ENCODE results near the gene CDV3.
"Not testable (repeated sequence)": the region's sequence is repeated elsewhere in the genome, so short reads cannot be mapped to it uniquely, and the experiment has no call there.

Gene CDV3

DNA sequence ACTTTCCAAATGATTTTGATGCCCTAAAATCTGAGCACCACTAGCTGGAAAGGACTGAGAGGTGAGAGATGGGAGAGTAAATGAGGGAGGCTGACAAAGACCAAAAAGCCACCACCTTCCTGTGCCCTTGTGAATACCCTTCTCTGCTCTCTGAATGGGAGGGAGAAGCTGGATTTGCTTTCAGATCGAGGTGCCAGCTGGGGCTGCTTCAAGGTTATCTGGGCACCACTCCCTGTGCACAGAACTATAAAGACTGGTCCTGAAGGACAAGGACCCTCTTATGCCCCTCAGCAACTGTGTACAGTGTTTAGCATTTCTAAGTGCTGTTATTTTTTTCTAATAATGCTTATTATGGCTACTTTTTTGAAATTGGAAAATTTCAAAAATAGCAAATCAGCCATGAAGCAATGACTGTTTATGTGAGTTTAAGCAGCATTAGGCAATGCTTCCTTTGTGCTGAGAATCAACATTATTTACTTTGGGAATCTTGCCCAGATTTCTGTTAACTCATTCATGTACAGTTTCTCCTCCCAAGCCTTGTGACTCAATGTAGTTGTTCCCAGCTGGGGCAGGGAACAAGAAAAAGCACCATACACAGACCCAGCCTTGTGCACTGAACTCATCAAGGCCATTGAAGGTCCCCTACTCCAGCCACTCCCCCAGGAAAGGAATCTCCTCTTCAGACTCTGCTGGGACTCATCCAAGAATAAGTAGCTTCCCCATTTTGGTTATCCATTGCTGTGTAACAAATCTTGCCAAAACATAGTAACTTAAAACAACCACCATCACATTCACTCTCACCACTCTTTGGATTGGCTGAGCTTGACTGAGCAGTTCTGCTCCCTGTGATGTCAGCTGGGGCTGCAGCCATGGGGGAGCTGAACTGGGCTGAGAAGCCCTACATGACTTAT is 37.3 kb upstream of the CDV3 start:
- no peak for DNase-seq (ENCODE audit: insufficient read length, low spot score)
- TF ChIP-seq, protein P1, sequence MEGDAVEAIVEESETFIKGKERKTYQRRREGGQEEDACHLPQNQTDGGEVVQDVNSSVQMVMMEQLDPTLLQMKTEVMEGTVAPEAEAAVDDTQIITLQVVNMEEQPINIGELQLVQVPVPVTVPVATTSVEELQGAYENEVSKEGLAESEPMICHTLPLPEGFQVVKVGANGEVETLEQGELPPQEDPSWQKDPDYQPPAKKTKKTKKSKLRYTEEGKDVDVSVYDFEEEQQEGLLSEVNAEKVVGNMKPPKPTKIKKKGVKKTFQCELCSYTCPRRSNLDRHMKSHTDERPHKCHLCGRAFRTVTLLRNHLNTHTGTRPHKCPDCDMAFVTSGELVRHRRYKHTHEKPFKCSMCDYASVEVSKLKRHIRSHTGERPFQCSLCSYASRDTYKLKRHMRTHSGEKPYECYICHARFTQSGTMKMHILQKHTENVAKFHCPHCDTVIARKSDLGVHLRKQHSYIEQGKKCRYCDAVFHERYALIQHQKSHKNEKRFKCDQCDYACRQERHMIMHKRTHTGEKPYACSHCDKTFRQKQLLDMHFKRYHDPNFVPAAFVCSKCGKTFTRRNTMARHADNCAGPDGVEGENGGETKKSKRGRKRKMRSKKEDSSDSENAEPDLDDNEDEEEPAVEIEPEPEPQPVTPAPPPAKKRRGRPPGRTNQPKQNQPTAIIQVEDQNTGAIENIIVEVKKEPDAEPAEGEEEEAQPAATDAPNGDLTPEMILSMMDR (IDR thresholded peaks at IDR 0.05; ENCODE audit: insufficient read depth, missing control alignments): no peak
- FAIRE-seq: no peak

DNA sequence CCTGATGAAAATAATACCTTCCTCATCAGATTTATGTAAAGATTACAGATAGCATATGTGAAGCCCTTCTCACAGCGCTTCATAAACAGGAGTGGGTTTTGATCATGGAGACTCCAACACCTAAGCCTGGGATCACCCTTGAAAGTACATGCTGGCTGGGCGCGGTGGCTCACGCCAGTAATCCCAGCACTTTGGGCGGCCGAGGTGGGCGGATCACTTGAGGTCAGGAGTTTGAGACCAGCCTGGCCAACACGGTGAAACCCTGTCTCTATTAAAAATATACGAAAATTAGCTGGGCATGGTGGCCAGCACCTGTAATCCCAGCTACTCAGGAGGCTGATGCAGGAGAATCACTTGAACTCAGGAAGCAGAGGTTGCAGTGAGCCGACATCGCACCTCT is 36.4 kb upstream of the CDV3 start:
- not testable (repeated sequence) for FAIRE-seq; DNase-seq (ENCODE audit: insufficient read length, low spot score)

DNA sequence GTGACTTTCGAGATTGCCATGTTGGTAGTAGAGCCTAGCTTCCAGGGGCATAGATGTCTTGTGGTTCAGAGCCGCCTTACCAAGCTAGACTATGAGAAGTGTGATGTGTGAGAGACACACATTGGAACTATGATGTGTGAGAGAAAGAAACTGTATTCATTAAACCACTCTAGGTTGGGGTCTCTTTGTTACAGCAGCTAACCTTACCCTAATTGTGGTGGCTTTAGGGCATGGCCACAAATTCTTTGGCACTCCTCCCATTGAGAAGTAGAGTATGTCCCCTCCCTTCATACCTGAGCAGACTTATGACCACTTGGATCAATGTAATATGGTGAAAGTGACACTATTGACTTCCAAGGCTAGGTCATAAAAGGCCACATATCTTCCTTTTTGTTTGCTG is 35.3 kb upstream of the CDV3 start:
- FAIRE-seq (no peak), DNase-seq (ENCODE audit: insufficient read length, low spot score) (no peak)
- TF ChIP-seq, protein P1 (IDR thresholded peaks at IDR 0.05; ENCODE audit: insufficient read depth, missing control alignments): no peak

DNA sequence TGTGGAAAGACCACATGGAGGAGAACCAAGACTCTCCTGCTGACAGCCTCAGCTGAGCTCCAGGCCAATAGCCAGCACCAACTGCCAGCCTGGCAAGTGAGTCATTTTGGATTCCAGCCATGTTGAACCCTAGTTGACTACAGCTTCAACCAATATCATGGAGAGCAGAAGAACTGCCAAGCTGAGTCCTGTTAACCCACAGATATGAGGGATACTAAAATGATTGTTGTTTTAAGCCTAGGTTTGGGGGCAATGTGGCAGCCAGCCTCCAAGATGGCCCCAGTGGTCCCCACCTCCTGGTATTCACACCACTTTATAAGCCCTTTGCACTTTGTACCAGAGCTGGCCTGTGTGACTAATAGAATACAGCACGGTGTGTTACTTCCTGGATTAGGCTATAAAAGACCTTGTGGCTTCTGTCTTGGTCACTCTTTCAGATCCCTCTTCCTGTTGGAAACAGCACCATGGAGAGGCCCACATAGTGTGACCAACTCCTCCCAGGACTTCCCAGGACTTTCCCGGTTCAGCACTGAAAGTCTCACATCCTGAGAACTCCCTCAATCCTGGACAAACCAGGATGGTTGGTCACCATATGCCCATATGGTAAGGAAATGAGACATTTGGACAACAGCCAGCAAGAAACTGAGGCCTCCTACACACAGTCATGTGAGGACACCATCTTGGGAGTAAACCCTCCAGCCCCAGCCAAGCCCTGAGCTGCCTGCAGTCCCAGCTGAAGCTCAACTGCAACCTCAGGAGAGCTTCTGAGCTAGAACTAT is 32.4 kb upstream of the CDV3 start:
- FAIRE-seq (no peak), DNase-seq (ENCODE audit: insufficient read length, low spot score) (no peak)
- TF ChIP-seq, protein P1 (IDR thresholded peaks at IDR 0.05; ENCODE audit: insufficient read depth, missing control alignments): no peak

DNA sequence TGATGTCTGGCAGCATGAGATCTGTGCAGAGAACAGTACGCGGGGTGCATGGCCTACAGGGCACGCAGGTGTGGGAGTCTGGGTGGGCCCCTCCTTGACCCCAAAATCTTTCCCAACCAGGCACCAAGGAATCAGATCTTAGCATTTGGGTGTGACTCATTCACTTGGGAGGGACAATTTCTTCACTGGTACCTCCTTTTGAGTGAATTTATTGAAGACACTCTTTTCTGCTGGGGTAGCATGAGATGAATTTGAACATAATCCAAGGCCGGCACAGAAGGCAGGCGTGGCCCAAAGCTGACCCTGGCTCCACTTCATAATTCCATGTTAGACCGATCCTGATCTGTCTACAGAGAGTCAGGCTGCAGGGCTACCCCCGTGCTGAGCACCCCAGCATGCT is 30.6 kb upstream of the CDV3 start:
- TF ChIP-seq, protein P1 (IDR thresholded peaks at IDR 0.05; ENCODE audit: insufficient read depth, missing control alignments): no peak
- no peak for DNase-seq (ENCODE audit: insufficient read length, low spot score)
- no peak for FAIRE-seq

DNA sequence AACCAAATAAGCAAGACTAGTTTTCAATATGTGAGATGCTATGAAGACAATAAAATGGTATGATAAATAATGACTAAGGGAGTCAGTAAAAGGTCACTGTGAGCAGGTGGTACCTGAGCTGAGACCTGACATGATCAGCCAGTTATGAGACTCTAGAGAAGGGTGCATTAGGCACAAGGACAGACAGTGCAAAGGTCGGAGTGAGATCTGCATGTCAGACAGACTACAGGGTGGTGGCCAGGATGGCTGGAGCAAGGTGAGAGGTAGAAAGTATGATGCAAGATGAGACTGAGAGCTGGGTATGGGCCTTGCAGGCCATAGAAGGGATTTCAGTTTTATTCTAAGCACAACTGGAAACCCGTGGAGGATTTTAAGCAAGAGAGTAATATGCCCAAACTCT is 28.5 kb upstream of the CDV3 start:
- DNase-seq (ENCODE audit: insufficient read length, low spot score); FAIRE-seq: not testable (repeated sequence)

DNA sequence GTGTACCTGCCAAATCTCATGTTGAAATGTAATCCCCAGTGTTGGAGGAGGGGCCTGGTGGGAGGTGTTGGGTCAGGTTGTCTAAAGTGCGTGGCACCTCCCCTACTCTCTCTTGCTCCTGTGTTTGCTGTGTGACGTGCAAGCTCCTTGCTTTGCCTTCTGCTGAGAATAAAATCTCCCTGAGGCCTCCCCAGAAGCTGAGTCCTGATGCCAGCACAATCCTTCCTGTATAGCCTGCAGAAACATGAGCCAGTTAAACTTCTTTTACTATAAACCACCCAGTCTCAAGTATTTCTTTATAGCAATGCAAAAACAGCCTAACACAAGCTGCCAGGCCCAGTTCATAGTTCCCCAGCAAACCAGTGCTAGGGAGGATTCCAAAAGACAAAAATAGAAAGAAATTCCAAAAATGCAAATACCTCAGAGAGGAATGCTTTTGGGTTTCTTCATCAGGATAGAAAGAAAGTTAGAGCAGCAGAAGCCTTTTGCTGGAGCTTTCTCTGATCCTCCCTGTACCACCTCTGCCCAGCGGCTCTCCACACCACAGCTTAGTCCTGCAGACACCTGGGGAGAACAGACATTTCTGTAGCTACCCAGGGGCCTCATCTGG is 25.9 kb upstream of the CDV3 start:
- TF ChIP-seq, protein P1 (IDR thresholded peaks at IDR 0.05; ENCODE audit: insufficient read depth, missing control alignments): no peak
- DNase-seq (ENCODE audit: insufficient read length, low spot score): no peak
- no peak for FAIRE-seq

DNA sequence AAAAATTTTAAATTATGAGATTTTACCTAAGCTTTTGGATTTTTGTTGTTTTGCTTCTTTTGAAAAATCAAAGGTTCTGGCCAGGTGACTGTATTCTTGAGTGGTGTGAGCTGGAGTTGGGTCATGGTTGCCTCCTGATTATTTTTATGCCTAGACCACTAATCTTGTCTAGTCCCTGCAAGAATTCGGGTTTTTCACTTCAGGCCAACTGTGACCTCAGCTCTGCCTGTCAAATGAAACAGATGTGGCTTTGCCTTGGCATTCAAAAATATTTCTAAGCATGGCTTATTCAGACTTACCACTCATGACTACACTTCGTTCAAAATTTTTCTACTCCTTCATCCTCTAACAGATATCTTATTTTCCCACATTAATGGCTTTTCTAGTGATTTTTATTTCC is 25.4 kb upstream of the CDV3 start:
- FAIRE-seq (no peak), DNase-seq (ENCODE audit: insufficient read length, low spot score) (no peak)
- TF ChIP-seq, protein P1 (IDR thresholded peaks at IDR 0.05; ENCODE audit: insufficient read depth, missing control alignments): no peak

All from D721Med (cell line).